HG03378 (cell line): Measurements from ENCODE around the gene LRP2BP.

ENCODE experiments used
- ATAC-seq: cut with Tn5 transposase; IDR thresholded peaks from one replicate; pipeline ENCODE4 v1.9.1; 2021; ENCODE audit warnings: mild to moderate bottlenecking, moderate library complexity; ENCODE audit not compliant: unreplicated experiment

LRP2BP gene

DNA sequence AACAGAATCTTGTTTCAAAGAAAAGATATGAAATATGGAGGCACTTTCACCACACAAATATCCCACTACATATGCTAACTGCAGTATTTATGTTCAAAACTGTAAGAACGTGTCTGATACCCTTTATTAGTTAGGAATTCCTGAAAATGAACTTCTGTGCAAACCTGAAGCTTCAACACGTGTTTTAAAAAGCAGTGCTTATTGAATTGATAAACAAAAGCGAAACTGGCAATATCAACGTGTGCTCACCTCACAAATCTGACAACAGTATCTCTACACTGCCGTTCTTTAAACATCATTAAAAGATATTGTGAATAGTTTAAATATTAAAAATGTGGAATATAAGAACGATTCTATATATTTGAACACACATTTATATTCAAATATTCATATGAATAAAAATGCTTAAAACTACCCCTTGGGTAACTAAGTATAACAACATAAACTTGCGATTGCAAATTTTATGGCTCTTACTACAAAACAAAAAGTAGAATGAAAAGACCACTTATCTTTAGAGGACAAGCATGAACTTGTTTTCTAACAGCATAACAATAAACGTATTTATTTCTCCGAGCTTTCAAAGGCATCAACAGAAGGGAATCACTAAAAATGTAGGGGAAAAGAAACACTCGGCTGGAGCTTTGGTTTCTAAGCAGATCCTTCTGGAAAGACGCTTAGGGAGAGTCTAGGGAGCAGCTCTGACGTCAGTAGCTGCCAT lies at the start of gene LRP2BP:
LRP2BP (minus strand) TSS at position 687 of the 718 bp plus-strand sequence. CDS start 17,738 bp downstream, outside the sequence.
- no peak for ATAC-seq

DNA sequence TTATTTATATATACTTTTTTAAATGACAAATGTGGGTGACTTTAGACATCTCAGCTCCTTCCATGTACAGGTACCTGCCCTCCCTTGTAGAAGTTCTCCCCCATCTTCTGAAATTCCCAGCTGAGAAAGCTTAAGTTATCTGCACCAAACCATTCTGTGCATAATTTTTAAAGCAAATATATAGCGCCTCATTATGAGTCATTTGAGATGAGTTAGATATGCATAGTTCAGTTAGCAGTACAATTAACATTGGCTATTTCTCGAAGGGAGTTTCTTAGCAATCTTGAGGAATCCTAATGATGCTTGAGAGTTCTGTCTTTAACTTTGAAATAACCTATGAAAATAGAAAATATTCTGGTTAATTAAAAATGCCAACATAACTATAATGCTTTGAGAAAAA lies 49.5 kb upstream of the LRP2BP start:
- ATAC-seq: no peak

DNA sequence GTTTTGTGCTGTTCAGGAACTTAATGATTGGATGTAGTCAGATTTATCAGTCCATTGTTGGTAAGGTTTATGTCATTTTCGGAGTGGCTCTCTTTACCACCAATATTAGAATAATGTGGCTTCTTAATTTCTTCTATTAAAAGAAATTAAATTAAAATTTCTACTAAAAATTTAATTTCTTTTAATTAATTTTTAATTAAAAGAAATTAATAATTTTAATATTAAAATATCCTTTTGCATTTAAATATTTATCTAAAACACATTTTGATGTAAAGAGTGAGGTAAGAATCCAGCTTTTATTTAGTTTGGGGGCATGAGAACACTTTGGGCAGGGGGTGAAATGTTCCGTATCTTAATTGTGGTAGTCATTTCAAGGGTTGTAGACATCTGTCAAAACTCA lies 45.8 kb upstream of the LRP2BP start:
- no peak for ATAC-seq

DNA sequence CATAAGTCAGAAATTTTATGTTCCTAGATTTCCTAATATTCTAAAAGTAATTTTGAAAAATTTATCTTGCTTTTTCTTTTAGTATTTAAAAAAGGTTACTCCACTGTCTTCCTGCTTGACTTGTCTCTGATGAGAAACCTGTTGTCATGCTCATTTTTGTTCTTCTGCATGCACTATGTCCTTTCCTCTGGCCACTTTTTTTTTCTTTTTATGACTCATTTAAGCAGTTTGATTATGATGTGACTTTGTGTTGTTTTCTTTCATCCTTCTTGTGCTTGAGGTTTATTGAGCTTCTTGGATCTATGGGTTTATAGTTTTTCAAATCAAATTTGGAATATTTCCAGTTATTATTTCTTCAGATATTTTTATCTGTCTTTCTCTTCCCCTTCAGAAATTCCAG lies 42.1 kb upstream of the LRP2BP start:
- ATAC-seq: peak; percentile 55

DNA sequence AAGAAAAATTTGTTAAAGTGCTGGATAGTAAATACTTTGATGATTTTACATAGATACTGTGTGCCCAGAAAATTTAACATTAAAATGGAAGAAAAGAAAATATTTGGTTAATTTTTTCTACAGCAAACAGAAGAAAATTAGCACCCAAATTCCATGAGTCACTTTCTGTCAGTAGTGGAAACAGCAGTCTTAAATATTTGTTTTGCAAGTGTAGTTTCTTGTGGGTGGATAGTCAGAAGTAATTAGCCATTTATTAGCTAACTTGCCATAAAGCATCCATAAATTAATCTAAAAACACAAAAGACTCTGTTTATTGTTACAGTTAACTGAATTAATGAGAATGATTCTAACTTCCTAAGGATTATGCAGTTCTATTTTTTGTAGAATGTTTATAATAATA lies 39.7 kb upstream of the LRP2BP start:
- no peak for ATAC-seq

DNA sequence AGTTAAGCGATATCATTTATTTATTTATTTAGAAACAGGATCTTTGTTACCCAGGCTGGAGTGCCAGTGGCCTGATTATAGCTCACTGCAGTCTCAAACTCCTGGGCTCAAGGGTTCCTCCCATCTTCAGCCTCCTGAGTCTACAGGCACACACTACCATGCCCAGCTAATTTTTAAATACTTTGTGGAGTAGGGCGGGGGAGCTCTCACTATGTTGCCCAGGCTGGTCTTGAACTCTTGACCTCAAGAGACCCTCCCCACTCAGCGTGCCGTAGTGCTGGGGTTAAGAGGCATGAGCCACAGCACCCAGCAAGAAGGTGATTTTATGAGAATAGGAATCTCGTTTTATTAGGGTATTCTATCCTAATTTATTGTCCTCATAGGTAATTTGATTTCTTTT lies 33.9 kb upstream of the LRP2BP start:
- ATAC-seq: no peak

DNA sequence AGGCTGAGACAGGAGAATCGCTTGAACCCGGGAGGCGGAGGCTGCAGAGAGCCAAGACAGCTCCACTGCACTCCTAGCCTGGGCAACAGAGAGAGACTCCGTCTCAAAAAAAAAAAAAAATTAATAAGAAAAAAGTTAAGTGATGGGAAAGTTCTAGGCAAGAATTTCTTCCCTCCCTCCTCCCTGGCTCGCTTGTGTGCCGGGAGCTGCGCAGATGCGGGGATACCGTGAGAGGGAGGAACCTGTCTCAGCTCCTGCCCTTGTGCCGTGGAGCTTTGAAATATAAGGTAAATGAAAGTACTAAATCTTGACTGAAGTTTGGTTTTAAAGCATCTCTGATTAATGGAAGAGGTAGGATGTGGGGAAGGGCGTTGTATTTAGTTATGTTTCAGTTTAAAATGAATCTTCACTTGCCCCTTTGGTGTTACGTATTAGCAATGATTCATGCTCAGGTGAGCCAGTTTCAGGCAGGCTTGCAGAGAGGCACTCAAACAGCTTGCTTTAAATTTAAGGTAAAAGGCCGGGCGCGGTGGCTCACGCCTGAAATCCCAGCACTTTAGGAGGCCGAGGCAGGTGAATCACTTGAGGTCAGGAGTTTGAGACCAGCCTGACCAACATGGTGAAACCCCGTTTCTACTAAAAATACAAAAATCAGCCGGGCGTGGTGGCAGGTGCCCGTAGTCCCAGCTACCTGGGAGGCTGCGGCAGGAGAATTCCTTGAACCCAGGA lies 31.4 kb upstream of the LRP2BP start:
- no peak for ATAC-seq

DNA sequence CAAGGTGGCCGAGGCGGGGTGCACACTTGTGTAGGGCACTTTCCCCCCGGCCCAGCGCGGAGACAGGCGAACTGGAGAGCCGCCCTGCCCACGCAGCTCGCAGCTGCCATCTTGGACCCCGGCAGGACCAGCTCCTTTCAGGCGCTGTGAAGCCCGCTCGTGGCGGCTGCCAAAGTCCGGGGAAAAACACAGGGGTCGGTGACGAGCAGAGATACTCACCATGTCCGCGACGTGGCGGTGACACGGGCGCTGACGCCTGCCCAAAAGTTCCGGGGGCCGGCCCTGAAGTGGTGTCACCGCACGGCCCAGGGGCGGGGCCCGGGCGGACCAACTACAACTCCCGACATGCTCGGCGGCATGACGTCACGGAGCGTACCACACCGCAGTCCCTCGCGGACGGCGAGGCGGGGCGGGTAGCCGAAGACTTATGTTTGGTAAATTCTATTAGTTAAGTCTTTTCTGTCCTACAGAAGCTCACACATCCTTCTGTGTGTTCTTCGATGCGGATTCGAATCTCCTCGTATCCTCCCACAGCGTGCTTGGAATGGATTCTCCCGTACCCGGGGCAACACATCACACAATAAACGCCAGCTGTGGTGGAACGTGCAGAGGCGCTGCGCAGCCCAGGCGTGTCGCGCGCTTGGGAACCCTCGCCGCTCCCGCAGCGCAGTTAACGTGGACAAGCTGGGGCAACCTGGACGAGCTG lies 30.1 kb upstream of the LRP2BP start, which contains the start of gene UFSP2:
UFSP2 (minus strand) TSS at position 318 of the 706 bp plus-strand sequence; CDS start at position 222, 96 bp downstream.
- peak; percentile 95 for ATAC-seq

DNA sequence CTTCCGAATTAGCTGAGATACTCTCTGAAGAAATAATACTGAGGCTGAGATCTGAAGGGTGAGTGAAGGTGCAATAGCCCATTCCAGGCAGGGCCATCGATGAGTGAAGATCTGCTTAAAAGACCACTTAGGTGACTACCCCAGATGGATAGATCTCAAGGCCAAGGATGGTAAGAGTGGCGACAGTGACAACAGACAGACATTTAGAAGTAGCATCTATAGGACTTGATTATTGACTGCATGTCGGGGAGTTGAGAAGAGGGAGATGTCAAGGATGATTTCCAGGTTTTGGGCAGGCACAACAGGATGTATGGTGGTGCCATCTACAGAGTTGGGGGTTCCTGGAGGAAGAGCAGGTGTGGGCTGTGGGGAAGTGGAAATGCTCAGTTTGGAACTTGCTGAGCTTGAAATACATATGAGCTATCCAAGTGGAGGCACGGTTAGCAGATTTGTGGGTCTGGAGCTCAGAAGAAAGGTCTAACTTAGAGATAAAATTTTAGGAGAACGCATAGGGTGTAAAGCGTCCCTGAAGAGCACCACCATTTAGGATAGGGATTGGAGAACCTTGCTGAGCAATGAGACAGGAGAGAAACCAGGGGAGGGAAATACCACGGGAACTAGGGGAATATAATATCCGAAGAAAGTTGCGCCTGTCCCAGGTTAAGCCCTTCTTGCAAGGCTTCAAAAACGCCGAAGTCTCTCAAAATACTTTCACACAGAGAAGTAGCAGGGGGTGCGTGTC lies 29.4 kb upstream of the LRP2BP start:
- peak; percentile 1 for ATAC-seq

DNA sequence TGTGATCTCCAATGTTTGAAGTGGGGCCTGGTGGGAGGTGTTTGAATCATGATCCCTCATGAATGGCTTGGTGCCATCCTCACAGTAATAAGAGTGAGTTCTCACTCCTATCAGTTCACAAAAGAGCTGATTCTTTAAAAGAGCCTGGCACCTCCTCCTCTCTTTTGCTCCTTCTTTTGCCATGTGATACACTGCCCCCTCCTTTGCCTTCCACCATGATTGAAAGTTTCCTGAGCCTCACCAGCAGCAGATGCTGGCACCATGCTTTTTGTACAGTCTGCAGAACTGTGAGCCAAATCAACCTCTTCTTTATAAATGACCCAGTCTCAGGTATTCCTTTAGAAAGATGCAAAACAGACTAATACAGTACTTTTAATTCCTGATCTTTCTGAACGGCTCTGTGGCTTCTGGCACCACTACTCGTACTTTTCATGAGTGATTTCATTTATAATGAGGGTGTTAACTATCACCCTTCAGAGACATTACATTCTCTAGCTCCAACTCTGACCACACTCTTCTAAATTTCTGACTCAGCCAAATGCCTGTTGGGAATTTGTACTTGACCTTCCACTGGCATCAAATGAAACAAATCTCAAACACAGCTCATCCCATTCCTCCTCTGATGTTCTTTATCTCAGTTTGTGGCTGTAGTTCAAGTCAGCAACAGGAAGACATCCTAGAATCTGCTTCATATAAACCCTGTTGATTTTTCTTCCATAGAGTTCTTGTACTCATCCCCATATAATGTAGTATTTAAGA lies 25.8 kb upstream of the LRP2BP start:
- ATAC-seq: no peak

DNA sequence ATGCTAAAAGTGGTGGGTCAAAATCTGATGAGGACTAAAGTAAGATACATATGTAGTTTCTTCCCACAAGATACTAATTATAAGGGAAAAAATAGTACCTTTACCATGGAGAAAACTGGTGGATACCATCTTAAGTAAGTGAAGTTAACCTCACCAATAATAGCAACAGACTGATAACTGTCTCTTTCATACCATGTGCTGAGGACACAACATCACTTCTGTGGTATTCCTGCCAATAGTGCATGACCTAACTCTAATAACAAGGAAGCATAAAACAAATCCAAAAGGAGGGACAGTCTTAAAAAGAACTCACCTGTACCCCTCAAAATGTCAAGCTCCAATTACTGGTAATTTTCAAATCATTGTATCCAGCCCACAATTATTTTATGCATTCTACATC lies 21.2 kb upstream of the LRP2BP start:
- no peak for ATAC-seq

DNA sequence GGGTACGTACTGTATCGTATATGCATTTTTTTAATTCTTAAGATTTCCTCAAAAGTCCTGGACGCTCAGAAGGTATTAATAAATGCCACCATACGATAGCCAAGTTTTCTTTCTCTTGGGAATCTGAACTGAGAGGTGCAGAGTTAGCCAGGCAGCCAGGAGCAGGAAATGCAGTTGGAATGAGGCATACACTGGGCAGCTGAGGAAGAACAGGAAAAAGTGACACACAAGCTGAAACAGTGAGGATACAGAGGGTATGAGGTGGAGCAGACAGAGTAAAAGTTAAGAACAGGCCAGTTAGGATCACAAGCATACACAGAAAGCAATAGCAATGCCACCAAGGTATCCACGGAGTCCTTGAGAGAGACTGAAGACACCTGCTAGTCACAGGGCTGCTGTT lies 16.7 kb upstream of the LRP2BP start:
- no peak for ATAC-seq

DNA sequence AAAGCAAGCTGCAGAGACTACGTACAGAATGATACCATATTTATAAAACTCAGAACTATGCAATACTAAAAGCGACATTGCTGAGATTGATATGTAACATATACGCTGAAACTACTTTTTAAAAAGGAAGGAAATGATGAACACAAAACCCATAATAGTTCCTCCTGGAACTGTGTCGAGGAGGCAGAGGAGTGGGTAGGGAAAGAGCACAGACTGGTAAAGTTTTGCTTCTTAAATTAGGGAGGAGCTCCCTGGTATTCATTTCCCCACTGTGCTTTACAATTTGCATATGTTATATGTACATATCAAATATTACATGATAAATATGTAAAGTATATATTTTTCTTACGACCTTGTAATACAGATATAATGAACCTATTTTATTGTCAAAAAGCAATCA lies 16.1 kb upstream of the LRP2BP start:
- ATAC-seq: no peak

DNA sequence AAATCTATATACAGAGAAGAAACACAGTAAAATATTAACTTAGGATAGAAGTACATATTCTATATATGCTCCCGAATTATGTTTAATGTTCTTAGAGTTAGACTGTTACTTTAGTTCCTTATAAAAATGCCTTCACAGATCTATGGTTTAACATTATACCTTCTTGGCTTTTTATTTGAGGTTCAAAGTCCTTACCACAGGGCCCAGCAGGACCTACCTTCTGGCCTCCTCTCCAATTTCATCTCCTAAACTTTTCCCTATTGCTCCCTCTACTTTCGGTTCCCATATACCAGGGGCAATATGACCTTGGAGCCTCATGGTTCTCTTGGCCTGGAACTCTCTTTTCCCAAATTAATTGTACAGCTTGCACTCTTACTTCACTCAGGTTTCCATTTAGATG lies 12.7 kb upstream of the LRP2BP start:
- no peak for ATAC-seq

DNA sequence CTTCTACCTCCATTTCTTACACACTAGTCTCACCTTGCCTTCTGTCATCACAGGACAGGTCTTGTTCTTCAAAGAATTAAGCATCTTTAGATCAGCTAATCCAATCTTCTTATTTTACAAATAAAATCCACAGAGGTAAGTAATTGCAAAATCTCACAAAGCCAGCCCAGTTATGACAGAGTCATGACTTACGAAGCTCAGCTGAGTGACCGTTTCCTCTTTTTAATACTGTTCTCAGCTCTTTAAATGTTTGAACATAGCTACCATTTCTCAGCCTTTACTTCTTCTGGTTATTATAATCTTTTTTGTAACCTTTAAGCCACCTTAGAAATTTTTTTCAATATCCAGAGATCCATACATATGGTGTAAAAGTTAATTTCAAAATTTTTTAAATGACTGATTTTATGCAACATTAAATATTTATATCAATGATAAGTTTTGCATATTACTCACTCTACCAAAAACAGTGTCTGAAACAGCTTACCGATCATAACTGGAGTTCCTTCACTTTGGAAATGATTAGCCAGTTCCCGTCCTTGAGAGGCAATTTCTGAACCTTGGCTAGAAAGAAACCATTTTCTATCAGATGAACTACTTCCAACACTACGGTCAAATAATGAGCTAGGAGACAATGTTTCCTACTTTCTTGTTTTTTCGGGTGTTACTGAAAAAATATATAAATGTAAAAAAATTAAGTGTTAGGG lies 9.7 kb upstream of the LRP2BP start:
- ATAC-seq: peak; percentile 64

DNA sequence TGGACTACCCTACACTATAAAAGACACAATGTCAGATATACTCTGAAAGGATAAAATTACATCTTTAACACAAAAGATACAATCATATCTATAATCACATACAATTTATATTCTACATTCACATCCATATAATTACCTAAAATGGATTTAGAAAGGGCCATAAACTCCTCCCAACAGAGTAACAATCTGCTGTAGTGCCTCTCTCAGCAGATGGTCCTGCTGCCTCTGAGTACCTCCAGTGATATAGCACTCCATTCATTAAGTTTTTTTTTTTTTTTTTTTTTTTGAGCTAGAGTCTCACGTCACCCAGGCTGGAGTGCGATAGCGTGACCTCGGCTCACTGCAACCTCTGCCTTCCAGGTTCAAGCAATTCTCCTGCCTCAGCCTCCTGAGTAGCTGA lies 8.3 kb upstream of the LRP2BP start:
- ATAC-seq: no peak

DNA sequence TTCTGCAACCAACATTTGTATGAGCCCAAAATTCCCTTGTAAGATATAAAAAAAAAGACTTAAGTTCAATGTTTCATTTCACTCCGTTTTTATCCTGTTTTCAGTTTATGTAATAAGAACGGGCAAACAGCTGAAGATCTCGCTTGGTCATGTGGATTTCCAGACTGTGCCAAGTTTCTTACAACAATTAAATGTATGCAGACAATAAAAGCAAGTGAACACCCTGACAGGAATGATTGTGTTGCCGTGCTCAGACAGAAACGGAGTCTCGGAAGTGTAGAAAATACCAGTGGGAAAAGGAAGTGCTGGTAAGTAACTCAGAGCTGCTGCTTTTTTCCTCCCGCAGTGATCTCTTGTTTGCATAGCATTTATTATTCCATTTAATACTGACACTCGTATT lies 3.7 kb upstream of the LRP2BP start:
- ATAC-seq: no peak

DNA sequence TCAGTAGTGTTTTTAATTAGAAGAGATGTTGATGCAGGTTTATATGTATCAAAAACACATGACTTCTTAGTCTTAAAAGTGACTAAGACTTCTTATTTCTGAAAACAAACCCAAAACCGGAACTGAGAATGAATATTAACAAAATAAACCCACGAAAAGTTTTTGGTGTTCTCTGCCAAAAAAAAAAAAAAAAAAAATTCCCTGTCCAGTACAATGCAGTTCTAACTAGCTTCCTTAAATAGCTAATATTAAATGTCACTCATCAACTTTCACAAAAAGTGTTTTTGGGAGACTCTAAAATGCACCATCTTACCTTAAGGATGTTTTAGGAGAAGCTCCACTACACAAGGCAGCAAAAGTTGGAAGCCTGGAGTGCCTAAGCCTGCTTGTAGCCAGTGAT lies 2.9 kb upstream of the LRP2BP start:
- ATAC-seq: no peak

DNA sequence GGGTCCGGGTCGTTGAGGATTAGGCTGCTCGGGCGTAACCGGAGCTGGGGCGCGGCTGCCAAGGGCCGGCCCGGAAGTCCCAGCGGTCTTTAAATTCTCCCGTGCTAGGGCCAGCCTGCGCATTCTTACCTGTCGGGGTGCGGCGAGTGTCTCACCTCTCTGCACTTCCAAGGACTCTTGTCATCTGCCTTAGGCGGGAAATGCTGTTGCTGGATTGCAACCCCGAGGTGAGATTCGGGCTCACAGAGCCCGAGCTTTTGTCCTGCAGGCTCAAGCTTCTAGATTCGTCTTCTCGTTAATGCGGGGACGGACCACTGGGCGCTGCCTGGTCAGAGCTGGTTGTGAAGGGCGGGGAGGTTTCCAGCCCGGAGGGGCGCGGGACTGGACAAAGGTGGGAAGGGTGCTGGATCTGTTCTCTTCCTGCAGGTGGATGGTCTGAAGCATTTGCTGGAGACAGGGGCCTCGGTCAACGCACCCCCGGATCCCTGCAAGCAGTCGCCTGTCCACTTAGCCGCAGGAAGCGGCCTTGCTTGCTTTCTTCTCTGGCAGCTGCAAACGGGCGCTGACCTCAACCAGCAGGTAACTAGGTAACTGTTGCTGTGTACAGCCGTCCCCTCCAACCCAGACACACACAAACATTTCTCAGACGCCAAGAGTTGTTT lies 1.1 kb upstream of the LRP2BP start, which contains the start of gene ANKRD37:
ANKRD37 (plus strand) TSS at position 118 of the 662 bp plus-strand sequence; CDS start at position 201, 83 bp downstream.
- ATAC-seq: peak; percentile 58
